IMR-90 (cell line): ENCODE results near the gene TNRC6A. TPM values are rescaled to one million over a fixed set of nuclear protein-coding genes. Genes with fewer than 3 reads are reported as not detected.

Experiments used
- ATAC-seq: fragments of 200-7000 bp; cut with Tn5 transposase; 2 replicates; pipeline ENCODE4 v1.9.1; 2020; ENCODE audit warnings: low read depth, mild to moderate bottlenecking, moderate library complexity
- BruUV-seq: library from RNA; stranded (reverse); fragments of 400-500 nt; replicated peaks from 2 replicates; lab custom pipeline; 2021; lab: Mats Ljungman, UMichigan
- CTCF ChIA-PET: fragments of 300-600 bp; formaldehyde crosslinking; extraction: SDS; loops from one replicate; lab custom pipeline; 2021; ENCODE audit warnings: antibody characterized with exemption; lab: Yijun Ruan, JAX
- POLR2A ChIA-PET: fragments of 300-600 bp; sonication (Branson Sonifier 250); formaldehyde crosslinking; loops from one replicate; lab custom pipeline; 2022; ENCODE audit warnings: antibody characterized with exemption; ENCODE audit not compliant: unreplicated experiment; lab: Charles Lee
- DNase-seq: peaks from one replicate; pipeline ENCODE4 v3.0.0; 2013
- H2AFZ ChIP-seq: replicated peaks from 2 replicates; pipeline ENCODE3; 2013; ENCODE audit warnings: low read length, mild to moderate bottlenecking; ENCODE audit not compliant: poor library complexity
- H2AK5ac ChIP-seq: 2 replicates; pipeline ENCODE4 v1.6.1; 2013; ENCODE audit warnings: low read depth, low read length, inconsistent platforms
- H2AK9ac ChIP-seq: replicated peaks from 2 replicates; pipeline ENCODE3; 2013; ENCODE audit warnings: mild to moderate bottlenecking, low read depth, low read length, moderate library complexity; ENCODE audit not compliant: poor library complexity
- H2BK120ac ChIP-seq: 2 replicates; pipeline ENCODE4 v1.6.1; 2013; ENCODE audit warnings: low read depth, low read length, inconsistent platforms
- H2BK15ac ChIP-seq: 3 replicates; pipeline ENCODE4 v1.6.1; 2013; ENCODE audit warnings: low read depth, low read length, inconsistent platforms
- H2BK20ac ChIP-seq: 2 replicates; pipeline ENCODE4 v1.6.1; 2013; ENCODE audit warnings: low read depth, mild to moderate bottlenecking, inconsistent platforms, low read length, moderate library complexity
- H2BK5ac ChIP-seq: 2 replicates; pipeline ENCODE4 v1.6.1; 2013; ENCODE audit warnings: mild to moderate bottlenecking, low read depth, low read length, inconsistent platforms; ENCODE audit not compliant: poor library complexity, severe bottlenecking
- H3K14ac ChIP-seq: replicated peaks from 2 replicates; pipeline ENCODE4 v1.6.1; 2013; ENCODE audit warnings: low read depth, low read length, inconsistent platforms
- H3K18ac ChIP-seq: 2 replicates; pipeline ENCODE4 v1.6.1; 2013; ENCODE audit warnings: low read depth, low read length, control low read depth
- H3K23ac ChIP-seq: 2 replicates; pipeline ENCODE4 v1.6.1; 2013; ENCODE audit warnings: low read depth, low read length, inconsistent platforms
- H3K27ac ChIP-seq: 2 replicates; pipeline ENCODE4 v1.5.1; 2013; ENCODE audit warnings: mild to moderate bottlenecking, control low read depth, low read length; ENCODE audit not compliant: insufficient read depth
- H3K27me3 ChIP-seq: 2 replicates; pipeline ENCODE4 v1.6.1; 2013; ENCODE audit warnings: low read length; ENCODE audit not compliant: control insufficient read depth, insufficient read depth
- H3K36me3 ChIP-seq: 2 replicates; pipeline ENCODE4 v1.6.1; 2013; ENCODE audit warnings: low read length, mixed read lengths; ENCODE audit not compliant: control insufficient read depth, insufficient read depth
- H3K4ac ChIP-seq: 2 replicates; pipeline ENCODE4 v1.6.1; 2013; ENCODE audit warnings: low read depth, low read length, inconsistent platforms
- H3K4me1 ChIP-seq: 2 replicates; pipeline ENCODE4 v1.6.1; 2013; ENCODE audit warnings: low read length, mixed read lengths; ENCODE audit not compliant: control insufficient read depth, insufficient read depth
- H3K4me2 ChIP-seq: 2 replicates; pipeline ENCODE4 v1.6.1; 2013; ENCODE audit warnings: low read depth, mild to moderate bottlenecking, control low read depth, low read length, moderate library complexity
- H3K4me3 ChIP-seq: 2 replicates; pipeline ENCODE4 v1.5.1; 2013; ENCODE audit warnings: low read depth, mild to moderate bottlenecking, control low read depth, low read length, moderate library complexity; ENCODE audit not compliant: insufficient read depth
- H3K56ac ChIP-seq: 2 replicates; pipeline ENCODE4 v1.6.1; 2013; ENCODE audit warnings: low read length, inconsistent platforms; ENCODE audit not compliant: insufficient read depth; ENCODE audit errors: extremely low read depth
- H3K79me1 ChIP-seq, 2 experiments: 2 replicates each; pipeline ENCODE4 v1.6.1; 2013; ENCODE audit warnings: low read length in 2 of 2, inconsistent platforms in 1 of 2, low read depth in 1 of 2
- H3K9ac ChIP-seq: 2 replicates; pipeline ENCODE4 v1.6.1; 2013; ENCODE audit warnings: low read depth, low read length, control low read depth
- H3K9me1 ChIP-seq: 2 replicates; pipeline ENCODE4 v1.6.1; 2013; ENCODE audit warnings: low read length, inconsistent platforms; ENCODE audit not compliant: insufficient read depth
- H3K9me3 ChIP-seq: 2 replicates; pipeline ENCODE4 v1.6.1; 2013; ENCODE audit warnings: low read length; ENCODE audit not compliant: control insufficient read depth, insufficient read depth
- H4K20me1 ChIP-seq: 2 replicates; pipeline ENCODE4 v1.6.1; 2013; ENCODE audit warnings: low read length, inconsistent platforms; ENCODE audit not compliant: insufficient read depth
- H4K5ac ChIP-seq: 2 replicates; pipeline ENCODE4 v1.6.1; 2013; ENCODE audit warnings: mild to moderate bottlenecking, low read depth, low read length, control low read depth
- H4K8ac ChIP-seq, 2 experiments: 2 replicates each; pipeline ENCODE4 v1.6.1; 2013; ENCODE audit warnings: low read depth in 2 of 2, low read length in 2 of 2, control low read depth in 1 of 2, inconsistent platforms in 1 of 2
- H4K91ac ChIP-seq: 2 replicates; pipeline ENCODE4 v1.6.1; 2013; ENCODE audit warnings: low read depth, low read length, inconsistent platforms; ENCODE audit not compliant: insufficient read depth
- CEBPB ChIP-seq: IDR thresholded peaks from 2 replicates; pipeline ENCODE4 v1.6.1; 2012; ENCODE audit warnings: low read depth, low read length, improper control_type of control experiment
- CHD1 ChIP-seq: IDR thresholded peaks from 2 replicates; pipeline ENCODE4 v1.6.1; 2012; ENCODE audit warnings: low read depth, low read length, improper control_type of control experiment
- MAFK ChIP-seq: IDR thresholded peaks from 2 replicates; pipeline ENCODE4 v1.6.1; 2012; ENCODE audit warnings: low read depth, low read length, improper control_type of control experiment
- MAZ ChIP-seq: IDR thresholded peaks from 2 replicates; pipeline ENCODE4 v1.6.1; 2012; ENCODE audit warnings: low read depth, mild to moderate bottlenecking, low read length, improper control_type of control experiment, moderate library complexity, borderline replicate concordance
- POLR2A ChIP-seq: IDR thresholded peaks from 2 replicates; pipeline ENCODE4 v1.6.1; 2012; ENCODE audit warnings: mild to moderate bottlenecking, low read depth, low read length
- RAD21 ChIP-seq: IDR thresholded peaks from 2 replicates; pipeline ENCODE4 v1.6.1; 2012; ENCODE audit warnings: low read length, improper control_type of control experiment
- RCOR1 ChIP-seq: IDR thresholded peaks from 2 replicates; pipeline ENCODE4 v1.6.1; 2012; ENCODE audit warnings: mild to moderate bottlenecking, low read length, improper control_type of control experiment; ENCODE audit not compliant: insufficient replicate concordance
- dilution Hi-C: fragments of 300-500 bp; cut with HindIII; formaldehyde crosslinking; loops from one replicate; pipeline ENCODE4 v1.14.3; 2018; ENCODE audit warnings: low sequenced_read_pairs; ENCODE audit not compliant: unreplicated experiment
- in situ Hi-C: fragments of 300-500 bp; cut with MboI; formaldehyde crosslinking; loops from 3 replicates; pipeline ENCODE4 v1.14.3; 2019; ENCODE audit warnings: low sequenced_read_pairs, inconsistent platforms, mixed read lengths
- intact Hi-C: fragments of 100-400 bp; cut with micrococcal nuclease; formaldehyde crosslinking; loops from 2 replicates; pipeline ENCODE4 v1.10.0; 2022
- polyA plus RNA-seq, 3 experiments: library from polyadenylated mRNA; depleted of rRNA; stranded (reverse); fragments of >200 nt; gene quantifications; 2 replicates each; pipeline ENCODE4 v1.2.3, GENCODE V29; 2012; ENCODE audit warnings: low replicate concordance in 1 of 3
- total RNA-seq: library from RNA; depleted of rRNA; stranded (reverse); fragments of >200 nt; gene quantifications from 2 replicates; pipeline ENCODE4 v1.2.3, GENCODE V29; 2012
- TF ChIP-seq, protein P1 (sequence below): fragments of 150-350 bp; IDR thresholded peaks from 2 replicates; pipeline ENCODE4 v1.6.1; 2017; ENCODE audit warnings: mild to moderate bottlenecking, antibody characterized with exemption, low read length, low read depth
- TF ChIP-seq, protein P2 (sequence below): conservative IDR thresholded peaks from 2 replicates; pipeline ENCODE4 v1.5.1; 2012; ENCODE audit warnings: mild to moderate bottlenecking, low read depth, low read length, improper control_type of control experiment

TNRC6A gene
- total and polyA plus RNA-seq, 2 of the 4 experiments (the other 2 are of a cell fraction), result 32.4 to 42.3 TPM

DNA sequence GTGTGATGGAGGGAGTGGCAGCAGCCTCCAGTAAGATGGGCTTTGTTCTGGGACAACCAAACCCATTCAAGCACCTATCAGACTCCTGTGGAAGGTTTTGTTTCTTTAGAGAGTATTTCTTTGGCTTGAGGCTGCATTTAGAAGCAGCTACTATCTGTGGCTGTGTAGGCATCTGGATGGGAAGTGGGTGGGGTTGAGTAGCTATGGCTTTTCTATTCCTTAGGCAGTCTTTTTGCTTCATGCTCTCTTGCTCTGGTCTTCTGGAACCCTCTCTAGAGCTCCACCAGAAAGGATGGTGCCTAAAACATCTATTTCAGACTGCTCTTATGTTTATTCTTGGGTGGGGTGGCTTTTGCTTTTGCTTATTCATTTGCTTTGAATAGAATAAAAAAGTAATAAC is 19.9 kb downstream of the TNRC6A start:
- Histone ChIP-seq H3K79me1 (peaks cover 23 to 82% of the 10 kb centered on the region in 2 experiments), H2BK20ac (no peak overlapping the region), H3K9me3 (no peaks in the 10 kb centered on the region), H2BK5ac (no peak overlapping the region), H3K4me3 (no peak overlapping the region), H4K91ac (no peak overlapping the region), H3K9me1 (peaks cover 17% of the 10 kb centered on the region), H3K18ac (no peak overlapping the region), H3K4ac (no peak overlapping the region), H2BK120ac (no peak overlapping the region), H3K27ac (no peak overlapping the region), H2BK15ac (no peak overlapping the region), H2AK9ac (no peak overlapping the region), H4K8ac (no peak overlapping the region), H4K20me1 (peaks cover 87% of the 10 kb centered on the region), H2AK5ac (no peak overlapping the region), H3K27me3 (no peaks in the 10 kb centered on the region), H4K5ac (no peak overlapping the region), H3K9ac (no peak overlapping the region), H2AFZ (no peak overlapping the region), H3K4me1 (peaks cover 21% of the 10 kb centered on the region), H3K56ac (no peak overlapping the region), H3K14ac (no peak overlapping the region), H3K23ac (0 out of 2 replicates have a peak overlapping the region, but pooled peaks have one; percentile 31), H3K36me3 (peaks cover 3% of the 10 kb centered on the region; the same call in 1 of the 2 replicates), H3K4me2 (no peak overlapping the region)
- dilution Hi-C loops, result no loop called here
- BruUV-seq, result no TSS peak
- intact Hi-C loops, result no loop called here
- TF ChIP-seq RAD21, result no peak
- TF ChIP-seq CHD1, result no peak
- no peak for TF ChIP-seq MAFK
- no peak for TF ChIP-seq RCOR1
- TF ChIP-seq, protein P1, sequence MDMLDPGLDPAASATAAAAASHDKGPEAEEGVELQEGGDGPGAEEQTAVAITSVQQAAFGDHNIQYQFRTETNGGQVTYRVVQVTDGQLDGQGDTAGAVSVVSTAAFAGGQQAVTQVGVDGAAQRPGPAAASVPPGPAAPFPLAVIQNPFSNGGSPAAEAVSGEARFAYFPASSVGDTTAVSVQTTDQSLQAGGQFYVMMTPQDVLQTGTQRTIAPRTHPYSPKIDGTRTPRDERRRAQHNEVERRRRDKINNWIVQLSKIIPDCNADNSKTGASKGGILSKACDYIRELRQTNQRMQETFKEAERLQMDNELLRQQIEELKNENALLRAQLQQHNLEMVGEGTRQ, result no peak
- no peak for TF ChIP-seq MAZ
- TF ChIP-seq, protein P2, sequence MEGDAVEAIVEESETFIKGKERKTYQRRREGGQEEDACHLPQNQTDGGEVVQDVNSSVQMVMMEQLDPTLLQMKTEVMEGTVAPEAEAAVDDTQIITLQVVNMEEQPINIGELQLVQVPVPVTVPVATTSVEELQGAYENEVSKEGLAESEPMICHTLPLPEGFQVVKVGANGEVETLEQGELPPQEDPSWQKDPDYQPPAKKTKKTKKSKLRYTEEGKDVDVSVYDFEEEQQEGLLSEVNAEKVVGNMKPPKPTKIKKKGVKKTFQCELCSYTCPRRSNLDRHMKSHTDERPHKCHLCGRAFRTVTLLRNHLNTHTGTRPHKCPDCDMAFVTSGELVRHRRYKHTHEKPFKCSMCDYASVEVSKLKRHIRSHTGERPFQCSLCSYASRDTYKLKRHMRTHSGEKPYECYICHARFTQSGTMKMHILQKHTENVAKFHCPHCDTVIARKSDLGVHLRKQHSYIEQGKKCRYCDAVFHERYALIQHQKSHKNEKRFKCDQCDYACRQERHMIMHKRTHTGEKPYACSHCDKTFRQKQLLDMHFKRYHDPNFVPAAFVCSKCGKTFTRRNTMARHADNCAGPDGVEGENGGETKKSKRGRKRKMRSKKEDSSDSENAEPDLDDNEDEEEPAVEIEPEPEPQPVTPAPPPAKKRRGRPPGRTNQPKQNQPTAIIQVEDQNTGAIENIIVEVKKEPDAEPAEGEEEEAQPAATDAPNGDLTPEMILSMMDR, result no peak
- TF ChIP-seq CEBPB, result no peak
- TF ChIP-seq POLR2A, result no peak
- no peak for DNase-seq
- in situ Hi-C loops, result no loop called here
- POLR2A ChIA-PET, result no interaction called here
- CTCF ChIA-PET, result interaction anchor here (0.5 to 1.0 kb wide), 3 partner anchors 8 to 219 kb away, joined by 4 to 8 read pairs (median 5); no protein-coding TSS in a partner anchor
- no peak for ATAC-seq
